Transverse colon (tissue), 4 donors: Measurements from ENCODE around the gene NOP53. TPM values are rescaled to one million over a fixed set of nuclear protein-coding genes. Genes with fewer than 3 reads are reported as not detected.

Experiments used
- DNase-seq: peaks from one replicate; pipeline ENCODE4 v3.0.0-alpha.2; 2019
- H3K27ac ChIP-seq, 4 donors: fragments of 200-600 bp; sonication (generic); 2 replicates each; pipeline ENCODE4 v1.5.1; 2016 to 2018; ENCODE audit warnings: inconsistent platforms in 4 of 4
- H3K27me3 ChIP-seq: fragments of 200-600 bp; sonication (generic); 2 replicates; pipeline ENCODE4 v1.5.1; 2017; ENCODE audit warnings: inconsistent platforms
- H3K36me3 ChIP-seq, 4 donors: fragments of 200-600 bp; sonication (generic); 2 replicates each; pipeline ENCODE4 v1.5.1; 2017 to 2019; ENCODE audit warnings: inconsistent platforms in 4 of 4
- H3K4me1 ChIP-seq, 4 donors: fragments of 200-600 bp; sonication (generic); 2 replicates each; pipeline ENCODE4 v1.5.1; 2017 to 2020; ENCODE audit warnings: inconsistent platforms in 4 of 4
- H3K4me3 ChIP-seq, 4 donors: fragments of 200-600 bp; sonication (generic); 1 replicate in 1 of 4; 2 replicates in 3 of 4; pipeline versions ENCODE4 v1.5.1 to v1.6.1; 2017 to 2019; ENCODE audit warnings: inconsistent platforms in 4 of 4
- H3K9me3 ChIP-seq, 2 donors: fragments of 200-600 bp; sonication (generic); 2 replicates each; pipeline ENCODE4 v1.5.1; 2017 to 2019; ENCODE audit warnings: inconsistent platforms in 2 of 2
- EP300 ChIP-seq: sonication (generic); formaldehyde crosslinking; IDR thresholded peaks from one replicate; pipeline ENCODE4 v1.6.1; 2017; ENCODE audit warnings: antibody characterized with exemption, low read depth
- POLR2A ChIP-seq: fragments of 450-650 bp; IDR thresholded peaks from one replicate; pipeline ENCODE4 v1.6.1; 2016; ENCODE audit warnings: antibody characterized with exemption, mild to moderate bottlenecking, moderate library complexity
- POLR2AphosphoS5 ChIP-seq, 3 donors: sonication (generic); formaldehyde crosslinking; IDR thresholded peaks; one replicate each; pipeline ENCODE4 v1.6.1; 2016; ENCODE audit warnings: antibody characterized with exemption in 3 of 3
- WGBS, 2 donors: methylation state at CpG; one replicate each; pipeline ENCODE4 v1.1.5; 2018; ENCODE audit warnings: low coverage in 1 of 2; 5-methylcytosine and 5-hydroxymethylcytosine counted together
- in situ Hi-C, 4 donors: fragments of 200-750 bp; cut with MboI; loops; one replicate each; pipeline versions ENCODE4 v1.15.0 to v1.15.1; 2017; ENCODE audit warnings: low sequenced_read_pairs in 3 of 4, low pct_ligation_motif_present in 1 of 4, low pct_unique_long_range_greater_than_20kb in 1 of 4
- intact Hi-C: fragments of 100-400 bp; cut with DNase I; formaldehyde crosslinking; loops from one replicate; pipeline ENCODE4 v1.15.1; 2023; ENCODE audit warnings: low total_unique reads
- total RNA-seq, 4 donors: library from RNA; depleted of rRNA; stranded (reverse); fragments of >200 nt; gene quantifications; one replicate each; pipeline ENCODE4 v1.1.0, GENCODE V29; 2016
- TF ChIP-seq, protein P1 (sequence below), 5 experiments: fragments of 200-600 bp in 3 of 5; fragments of 450-650 bp in 2 of 5; sonication (generic) in 3 of 5; IDR thresholded peaks; 1 replicate in 2 of 5; 2 replicates in 3 of 5; pipeline ENCODE4 v1.5.1; 2016 to 2017; ENCODE audit warnings: antibody characterized with exemption in 5 of 5, inconsistent platforms in 3 of 5, mild to moderate bottlenecking in 2 of 5, moderate library complexity in 1 of 5

The NOP53 gene
- total RNA-seq, 4 donors from 2014 or later = 239 to 490 (median 364) TPM

DNA sequence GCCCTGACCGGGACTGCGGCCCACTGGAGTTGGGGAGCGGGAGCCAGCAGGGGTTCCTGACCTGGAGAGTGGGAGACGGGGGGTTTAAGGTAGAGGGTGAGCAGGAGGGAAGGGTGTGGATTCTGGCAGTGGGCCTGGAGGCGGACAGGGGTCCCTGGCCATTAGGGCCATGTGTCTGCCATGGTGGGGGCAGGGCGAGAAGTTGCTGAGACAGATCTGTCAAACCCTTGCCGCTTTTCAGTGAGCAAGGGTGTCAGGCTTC lies 20.9 kb downstream of the NOP53 start:
- in situ Hi-C loops = no loop called here
- intact Hi-C loops = loop anchor here (1.0 to 10.0 kb wide), 2 partner anchors 10 to 99 kb away; no protein-coding TSS in a partner anchor
- H3K4me3 ChIP-seq = no peak overlapping the region
- no peaks in the 10 kb centered on the region for H3K36me3 ChIP-seq
- H3K27me3 ChIP-seq = no peaks in the 10 kb centered on the region
- H3K27ac ChIP-seq = no peak overlapping the region
- no peaks in the 10 kb centered on the region for H3K4me1 ChIP-seq
- TF ChIP-seq POLR2A (no peak), POLR2AphosphoS5 (IDR thresholded peaks at IDR 0.05) (no peak), EP300 (no peak)
- TF ChIP-seq, protein P1, sequence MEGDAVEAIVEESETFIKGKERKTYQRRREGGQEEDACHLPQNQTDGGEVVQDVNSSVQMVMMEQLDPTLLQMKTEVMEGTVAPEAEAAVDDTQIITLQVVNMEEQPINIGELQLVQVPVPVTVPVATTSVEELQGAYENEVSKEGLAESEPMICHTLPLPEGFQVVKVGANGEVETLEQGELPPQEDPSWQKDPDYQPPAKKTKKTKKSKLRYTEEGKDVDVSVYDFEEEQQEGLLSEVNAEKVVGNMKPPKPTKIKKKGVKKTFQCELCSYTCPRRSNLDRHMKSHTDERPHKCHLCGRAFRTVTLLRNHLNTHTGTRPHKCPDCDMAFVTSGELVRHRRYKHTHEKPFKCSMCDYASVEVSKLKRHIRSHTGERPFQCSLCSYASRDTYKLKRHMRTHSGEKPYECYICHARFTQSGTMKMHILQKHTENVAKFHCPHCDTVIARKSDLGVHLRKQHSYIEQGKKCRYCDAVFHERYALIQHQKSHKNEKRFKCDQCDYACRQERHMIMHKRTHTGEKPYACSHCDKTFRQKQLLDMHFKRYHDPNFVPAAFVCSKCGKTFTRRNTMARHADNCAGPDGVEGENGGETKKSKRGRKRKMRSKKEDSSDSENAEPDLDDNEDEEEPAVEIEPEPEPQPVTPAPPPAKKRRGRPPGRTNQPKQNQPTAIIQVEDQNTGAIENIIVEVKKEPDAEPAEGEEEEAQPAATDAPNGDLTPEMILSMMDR (IDR thresholded peaks at IDR 0.05) = no peak
- 57 to 77% methylated on average over 4 to 7 of the region's 7 CpGs for WGBS, 2 donors
- no peak for DNase-seq
- H3K9me3 ChIP-seq = no peaks in the 10 kb centered on the region

DNA sequence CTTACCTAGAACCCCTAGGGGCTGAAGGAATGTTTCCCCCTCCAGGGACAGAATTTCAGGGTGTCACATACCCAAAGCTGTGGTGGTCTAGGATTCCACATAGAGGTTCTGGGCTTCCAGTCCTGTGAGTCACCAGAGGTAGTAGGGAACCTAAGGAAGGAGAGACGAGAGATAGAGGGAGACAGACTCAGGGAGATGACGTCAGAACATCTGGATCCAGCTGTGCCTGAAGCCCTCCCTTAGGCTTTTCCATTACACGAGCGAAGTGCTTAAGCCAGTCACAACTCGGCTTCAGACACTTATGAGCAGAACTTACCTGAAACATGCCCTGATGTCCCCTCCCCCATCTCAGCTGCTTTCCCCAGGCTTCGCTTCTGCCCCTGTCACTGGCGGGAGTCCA lies 21.3 kb downstream of the NOP53 start:
- H3K36me3 ChIP-seq = no peaks in the 10 kb centered on the region
- H3K4me1 ChIP-seq = no peaks in the 10 kb centered on the region
- no peak overlapping the region for H3K4me3 ChIP-seq
- intact Hi-C loops = loop anchor here (1.0 to 10.0 kb wide), 2 partner anchors 10 to 98 kb away; no protein-coding TSS in a partner anchor
- TF ChIP-seq POLR2A (no peak), POLR2AphosphoS5 (IDR thresholded peaks at IDR 0.05) (no peak), EP300 (no peak)
- TF ChIP-seq, protein P1 (IDR thresholded peaks at IDR 0.05) = no peak
- DNase-seq = no peak
- no peak overlapping the region for H3K27ac ChIP-seq
- 80% methylated on average over 7 of the region's 7 CpGs; no CpG with 5 or more reads in 1 of the 2 donors for WGBS, 2 donors
- H3K9me3 ChIP-seq = no peaks in the 10 kb centered on the region
- in situ Hi-C loops = no loop called here
- H3K27me3 ChIP-seq = no peaks in the 10 kb centered on the region

DNA sequence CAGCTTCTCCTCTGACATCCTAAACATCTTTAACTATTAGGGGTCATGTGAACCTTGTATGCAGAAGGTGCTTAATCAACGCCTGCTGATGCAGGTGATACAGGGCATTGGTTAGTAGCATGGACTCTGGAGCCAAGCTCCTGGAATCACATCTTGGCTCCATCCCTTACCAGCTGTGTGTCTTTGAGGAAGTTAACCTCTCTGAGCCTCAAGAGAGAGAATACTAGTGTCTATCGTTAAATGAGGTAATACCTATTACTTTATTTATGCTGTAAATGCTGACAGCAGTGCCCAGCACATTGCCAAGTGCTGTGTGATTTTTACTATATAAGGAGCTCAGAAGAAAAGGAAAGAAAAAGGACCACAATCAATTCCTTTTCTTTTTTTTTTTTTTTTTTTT lies 22.0 kb downstream of the NOP53 start:
- DNase-seq = no peak
- in situ Hi-C loops = no loop called here
- H3K27ac ChIP-seq = no peak overlapping the region
- no peaks in the 10 kb centered on the region for H3K9me3 ChIP-seq
- intact Hi-C loops = loop anchor here (10.0 kb wide), 1 partner anchor 97 kb away; no protein-coding TSS in a partner anchor
- H3K4me3 ChIP-seq = no peak overlapping the region
- H3K36me3 ChIP-seq = no peaks in the 10 kb centered on the region
- TF ChIP-seq POLR2A (no peak), EP300 (no peak), POLR2AphosphoS5 (IDR thresholded peaks at IDR 0.05) (no peak)
- TF ChIP-seq, protein P1 (IDR thresholded peaks at IDR 0.05) = no peak
- H3K4me1 ChIP-seq = no peaks in the 10 kb centered on the region
- 40 to 58% methylated on average over 1 to 2 of the region's 2 CpGs for WGBS, 2 donors
- H3K27me3 ChIP-seq = no peaks in the 10 kb centered on the region

DNA sequence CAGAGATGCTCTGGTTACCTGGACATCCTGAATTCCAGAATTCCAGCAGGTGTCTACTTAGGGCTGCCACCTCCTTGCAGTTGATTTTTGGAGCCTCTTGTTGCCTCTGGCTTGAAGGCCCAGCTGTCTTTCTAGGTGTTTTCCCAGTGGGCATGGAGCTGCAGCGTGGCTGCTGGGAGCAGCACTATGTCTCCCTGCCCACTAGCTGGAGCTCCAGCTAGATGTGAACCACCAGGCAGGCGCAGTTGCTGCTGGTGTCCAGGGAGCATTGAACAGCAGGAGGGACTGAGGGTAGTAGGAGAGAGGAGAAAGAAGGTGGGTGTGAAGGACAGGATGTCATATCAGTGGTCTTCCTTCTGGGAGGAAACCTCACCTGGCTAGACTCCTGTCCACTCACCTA lies 23.3 kb downstream of the NOP53 start:
- whole genome bisulfite sequencing, 2 donors = 83% methylated on average over 2 of the region's 2 CpGs; no CpG with 5 or more reads in 1 of the 2 donors
- no peaks in the 10 kb centered on the region for H3K36me3 ChIP-seq
- DNase-seq = no peak
- H3K4me1 ChIP-seq = no peaks in the 10 kb centered on the region
- in situ Hi-C loops = no loop called here
- TF ChIP-seq EP300 (no peak), POLR2AphosphoS5 (IDR thresholded peaks at IDR 0.05) (no peak), POLR2A (no peak)
- TF ChIP-seq, protein P1 (IDR thresholded peaks at IDR 0.05) = no peak
- H3K4me3 ChIP-seq = no peak overlapping the region
- H3K27me3 ChIP-seq = no peaks in the 10 kb centered on the region
- H3K9me3 ChIP-seq = no peaks in the 10 kb centered on the region
- intact Hi-C loops = loop anchor here (10.0 kb wide), 1 partner anchor 96 kb away; no protein-coding TSS in a partner anchor
- no peak overlapping the region for H3K27ac ChIP-seq
